HG03066 (cell line): Measurements from ENCODE around the gene CD248.
"Not testable (repeated sequence)": the region's sequence is repeated elsewhere in the genome, so short reads cannot be mapped to it uniquely, and the experiment has no call there.

ENCODE experiments used
- ATAC-seq: cut with Tn5 transposase; IDR thresholded peaks from one replicate; pipeline ENCODE4 v1.9.1; 2021; ENCODE audit warnings: low read depth; ENCODE audit not compliant: unreplicated experiment

CD248 gene

DNA sequence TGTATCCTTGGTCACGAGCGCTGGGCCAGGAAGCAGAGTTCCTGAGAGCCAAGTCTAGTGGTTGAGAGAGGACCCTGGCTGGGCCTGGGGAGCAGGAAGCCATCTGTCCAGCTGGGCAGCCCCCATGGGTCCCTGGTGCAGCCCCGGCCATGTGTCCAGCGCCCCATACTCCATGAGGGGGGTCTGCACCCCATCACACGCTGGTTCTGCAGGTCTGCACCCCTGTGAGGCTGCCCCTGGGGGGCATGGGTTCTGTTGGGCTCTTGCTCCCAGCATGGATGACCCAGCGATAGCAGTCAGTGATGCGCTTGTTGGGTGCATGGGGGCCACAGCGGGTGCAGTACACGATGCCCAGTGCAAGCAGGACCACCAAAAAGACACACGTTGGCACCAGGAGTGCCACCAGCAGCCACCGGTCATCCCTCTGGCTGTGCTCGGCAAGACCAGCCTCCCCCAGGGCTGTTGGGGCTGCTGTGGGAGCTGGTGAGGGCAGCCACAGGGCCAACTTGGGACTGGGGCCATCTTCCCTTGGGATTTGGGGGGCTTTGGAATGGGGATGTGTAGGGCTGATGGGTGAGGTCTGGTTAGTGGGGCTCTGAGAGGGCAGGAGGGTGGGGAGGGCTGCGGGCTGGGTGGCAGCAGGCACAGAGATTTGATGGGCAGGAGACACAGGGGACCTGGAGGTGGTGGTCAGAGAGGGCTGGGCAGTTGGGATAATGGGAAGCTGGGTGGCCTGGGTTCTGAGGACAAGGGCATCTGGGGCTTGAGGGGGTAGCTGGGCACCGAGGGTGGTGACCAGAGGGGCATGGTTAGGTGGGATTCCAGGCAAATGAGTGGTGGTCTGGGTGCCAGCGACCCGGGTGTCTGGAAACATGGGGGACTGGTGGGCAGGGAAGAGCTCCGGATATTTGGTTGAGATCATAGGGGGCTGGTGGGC lies 2.0 kb downstream of the CD248 start:
- ATAC-seq: no peak

DNA sequence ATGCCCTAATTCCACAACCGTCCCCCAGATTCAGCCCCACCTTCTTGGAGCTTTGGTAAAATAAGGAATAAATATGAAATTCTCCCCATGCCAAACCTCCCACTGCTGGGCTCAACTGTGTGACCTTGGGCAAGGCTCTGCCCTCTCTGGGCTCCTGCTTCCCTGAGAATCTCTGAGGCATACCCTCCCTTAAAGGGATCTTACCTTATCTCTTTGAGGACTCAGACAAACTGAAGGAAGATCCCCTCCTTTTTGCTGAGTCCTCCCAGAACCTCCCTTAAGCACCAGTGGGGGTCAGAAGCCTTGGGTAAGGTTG lies 2.7 kb downstream of the CD248 start:
- no peak for ATAC-seq

DNA sequence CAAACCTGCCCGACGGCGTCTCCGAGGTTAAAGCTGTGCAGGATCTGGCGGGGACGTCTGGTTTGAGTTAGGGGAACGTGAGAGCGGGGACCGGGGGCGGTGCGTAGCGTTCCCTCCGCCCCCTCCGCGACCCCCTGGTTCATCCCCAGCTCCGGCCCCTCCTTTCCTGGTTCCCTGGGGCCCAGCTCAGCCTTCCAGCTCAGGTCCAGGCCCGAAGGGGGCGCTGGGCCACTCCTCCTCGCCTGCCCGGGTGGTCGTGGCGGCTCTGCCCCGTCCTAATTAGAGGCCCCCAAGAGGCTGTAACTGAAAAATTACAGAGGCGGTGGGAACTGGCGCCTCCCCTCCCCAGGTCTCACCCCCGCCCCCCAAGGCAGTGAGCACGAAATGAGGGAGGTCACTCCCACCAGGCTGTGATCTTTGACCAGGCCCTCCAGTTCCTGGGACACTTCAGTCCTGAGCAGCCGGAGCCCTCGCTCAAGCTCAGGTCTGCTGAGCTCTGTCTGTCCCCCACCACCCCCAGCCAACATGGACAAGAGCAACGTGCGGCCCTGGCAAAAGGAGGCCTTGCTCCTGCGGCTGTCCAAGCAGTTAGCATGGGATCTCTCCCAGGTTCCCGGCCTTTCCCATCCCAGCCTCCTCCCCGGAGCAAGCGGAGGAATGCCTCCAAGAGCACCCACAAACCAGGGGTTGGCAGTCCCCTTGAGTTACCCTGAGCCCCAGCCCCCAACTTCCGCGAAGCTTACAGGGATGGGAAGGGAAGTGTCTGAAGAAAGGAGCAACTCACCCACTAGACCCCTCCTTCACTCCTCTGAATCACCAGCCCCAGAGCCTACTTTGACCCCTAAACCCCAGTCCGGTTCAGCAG lies 3.3 kb downstream of the CD248 start:
- ATAC-seq: no peak

DNA sequence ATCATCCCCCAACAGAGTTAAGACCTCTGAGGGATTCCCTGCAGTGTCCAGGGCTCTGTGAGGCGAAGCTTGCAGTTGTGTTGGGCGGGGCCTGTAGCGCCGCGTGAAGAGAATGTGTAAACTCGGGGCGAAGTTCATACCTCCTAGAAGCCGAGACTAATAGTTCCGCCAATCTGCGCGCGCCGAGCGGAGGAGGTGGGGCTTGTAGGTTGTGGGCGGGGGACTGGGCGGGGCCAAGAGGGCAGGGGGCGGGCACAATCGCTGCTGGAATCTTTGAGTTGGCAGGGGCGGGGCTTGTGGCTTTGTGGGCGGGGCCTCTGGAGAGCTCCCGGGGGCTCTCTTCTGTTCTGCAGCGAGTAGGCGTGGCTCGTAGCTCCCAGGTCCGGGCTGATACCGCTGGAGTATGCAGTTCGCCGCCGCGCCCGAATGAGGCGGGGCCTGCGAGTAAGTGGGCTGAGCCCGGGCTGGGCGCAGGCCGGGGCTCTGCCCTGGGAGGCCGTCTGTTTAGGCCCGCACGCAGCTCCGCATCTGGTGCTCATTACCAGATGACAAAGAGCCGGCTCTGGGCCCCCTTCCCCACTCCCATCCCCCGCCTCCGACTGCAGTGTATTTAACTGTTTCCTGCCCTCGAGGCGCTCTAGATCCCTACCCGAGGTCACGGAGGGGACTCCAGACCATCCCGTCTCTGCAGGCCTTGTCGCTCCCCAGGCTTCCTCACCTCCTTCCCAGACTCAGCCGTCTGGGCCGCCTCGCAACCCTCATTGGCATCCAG lies 4.1 kb downstream of the CD248 start:
- ATAC-seq: peak; percentile 60

DNA sequence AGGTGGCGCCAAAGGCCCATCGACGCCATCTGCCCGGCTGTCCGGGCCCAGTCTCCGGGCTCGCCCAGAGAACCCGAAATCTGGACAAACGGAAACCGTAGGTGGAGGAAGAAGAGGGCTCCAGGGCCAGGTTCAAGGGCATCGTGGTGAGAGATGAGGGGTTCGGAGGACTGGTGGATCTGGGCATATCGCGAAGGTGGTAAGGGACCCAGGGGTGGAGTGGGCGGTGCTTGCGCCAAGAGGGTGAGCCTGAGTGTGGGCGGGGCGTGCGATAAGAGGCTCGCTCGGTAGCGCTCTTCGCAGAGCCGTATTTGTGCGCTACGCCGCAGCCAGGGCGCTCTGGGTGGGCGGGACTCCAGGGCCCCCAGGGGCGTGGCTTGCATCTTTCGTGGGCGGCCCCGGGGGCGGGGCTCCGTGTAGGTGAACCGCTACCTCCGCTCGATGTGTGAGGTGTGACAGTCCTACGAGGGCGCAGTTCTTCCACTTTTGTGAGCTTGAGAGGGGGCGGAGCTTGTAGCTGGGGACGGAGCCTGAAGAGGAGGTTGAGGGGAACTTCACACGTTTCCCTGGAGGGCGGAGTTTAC lies 4.8 kb downstream of the CD248 start:
- ATAC-seq: peak; percentile 65

DNA sequence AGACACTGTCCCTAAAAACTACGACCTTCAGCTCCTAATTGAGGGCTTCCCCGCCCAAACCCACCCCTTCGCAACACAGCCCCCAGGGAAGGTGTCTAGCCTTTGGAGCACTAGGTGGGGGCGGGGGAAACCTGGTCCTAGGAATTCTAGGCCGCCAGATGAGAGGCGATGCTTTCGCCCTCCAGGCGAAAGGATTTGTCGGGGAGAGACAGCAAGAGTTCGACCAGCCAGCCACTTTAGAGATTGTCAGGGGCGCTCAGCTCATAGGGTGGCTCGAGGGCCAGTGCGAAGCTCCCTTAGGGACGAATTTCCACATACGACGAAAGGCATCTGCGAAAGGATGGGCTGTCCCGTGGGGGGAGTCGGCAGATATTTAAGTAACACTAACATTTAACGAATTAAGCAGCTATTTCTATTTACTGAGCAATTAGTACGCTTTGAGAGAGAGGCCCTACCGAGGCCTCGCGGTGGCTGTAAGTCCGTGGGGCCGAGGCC lies 5.3 kb downstream of the CD248 start:
- peak; percentile 44 for ATAC-seq

DNA sequence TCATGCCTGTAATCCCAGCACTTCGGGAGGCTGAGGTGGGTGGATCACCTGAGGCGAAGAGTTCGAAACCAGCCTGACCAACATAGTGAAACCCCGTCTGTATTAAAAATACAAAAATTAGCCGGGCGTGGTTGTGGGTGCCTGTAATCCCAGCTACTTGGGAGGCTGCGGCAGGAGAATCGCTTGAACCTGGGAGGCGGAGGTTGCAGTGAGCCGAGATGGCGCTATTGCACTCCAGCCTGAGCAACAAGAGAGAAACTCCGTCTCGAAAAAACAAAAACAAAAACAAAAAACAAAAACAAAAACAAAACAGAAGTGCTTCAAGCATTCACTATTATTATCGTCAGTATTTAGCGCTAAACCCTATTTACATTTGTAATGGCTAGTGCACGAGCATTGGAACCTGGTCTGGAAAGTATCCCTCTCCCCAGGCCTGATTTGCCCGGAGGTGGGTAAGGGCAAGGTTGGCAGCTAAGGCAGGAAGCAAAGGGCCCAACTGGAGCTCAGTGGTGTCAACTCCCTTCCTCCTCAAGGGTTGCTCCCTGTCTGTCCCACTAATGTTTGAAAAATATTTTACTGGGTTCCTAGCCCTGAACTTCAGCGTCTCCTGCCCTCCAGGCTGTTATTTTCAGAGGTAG lies 5.9 kb downstream of the CD248 start:
- not testable (repeated sequence) for ATAC-seq

DNA sequence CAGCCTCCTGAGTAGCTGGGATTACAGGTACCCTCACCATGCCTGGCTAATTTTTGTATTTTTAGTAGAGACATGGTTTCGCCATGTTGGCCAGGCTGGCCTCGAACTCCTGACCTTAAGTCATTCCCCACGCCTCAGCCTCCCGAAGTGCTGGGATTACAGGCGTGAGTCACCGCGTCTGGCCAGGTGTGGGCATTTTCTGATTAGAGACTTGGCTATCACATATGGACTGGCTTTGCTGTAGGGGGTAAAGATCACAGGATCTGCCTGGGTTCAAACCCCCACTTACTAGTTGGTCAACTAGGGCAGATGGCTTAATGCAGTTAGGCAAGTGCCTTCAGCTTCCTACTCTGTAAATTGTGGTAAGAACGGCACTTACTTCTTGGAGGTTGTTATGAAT lies 6.5 kb downstream of the CD248 start:
- ATAC-seq: no peak

DNA sequence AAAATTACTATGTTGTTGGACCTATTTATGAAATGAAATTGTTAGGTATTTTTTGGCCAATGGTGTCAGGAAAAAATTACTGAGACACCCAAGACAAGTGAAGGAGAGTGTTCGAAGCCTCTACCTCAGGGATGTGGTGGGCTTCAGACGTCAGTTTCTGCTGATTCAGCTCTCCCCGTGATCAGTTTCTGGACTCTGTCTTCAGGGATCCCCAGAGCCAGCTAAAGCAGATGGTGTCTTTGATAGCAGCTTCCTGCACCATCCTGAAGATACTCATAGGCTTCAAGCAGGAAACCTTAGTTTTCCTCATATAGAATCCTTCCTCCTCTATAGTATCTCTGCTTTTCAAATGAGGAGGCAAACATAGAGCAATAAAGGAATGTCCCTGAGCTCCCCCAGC lies 7.4 kb downstream of the CD248 start:
- ATAC-seq: no peak

DNA sequence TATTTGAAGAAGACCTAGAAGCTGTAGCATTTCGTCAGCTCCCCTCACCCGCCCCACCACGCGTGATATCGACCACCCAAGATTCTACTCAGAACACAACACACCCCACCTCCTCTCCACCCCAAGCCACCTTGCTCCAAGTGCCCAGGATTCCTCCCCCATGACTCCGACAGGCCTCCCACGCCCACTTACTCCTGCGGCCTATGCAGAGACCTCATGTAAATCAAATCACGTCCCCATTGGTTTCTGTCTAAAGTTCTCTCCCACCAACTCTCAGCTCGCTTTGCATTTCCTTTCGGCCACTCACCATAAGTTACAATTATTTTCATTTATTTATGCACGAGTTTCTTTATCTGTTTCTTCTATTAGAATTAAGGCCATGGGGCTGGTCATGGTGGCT lies 14.2 kb downstream of the CD248 start:
- no peak for ATAC-seq

DNA sequence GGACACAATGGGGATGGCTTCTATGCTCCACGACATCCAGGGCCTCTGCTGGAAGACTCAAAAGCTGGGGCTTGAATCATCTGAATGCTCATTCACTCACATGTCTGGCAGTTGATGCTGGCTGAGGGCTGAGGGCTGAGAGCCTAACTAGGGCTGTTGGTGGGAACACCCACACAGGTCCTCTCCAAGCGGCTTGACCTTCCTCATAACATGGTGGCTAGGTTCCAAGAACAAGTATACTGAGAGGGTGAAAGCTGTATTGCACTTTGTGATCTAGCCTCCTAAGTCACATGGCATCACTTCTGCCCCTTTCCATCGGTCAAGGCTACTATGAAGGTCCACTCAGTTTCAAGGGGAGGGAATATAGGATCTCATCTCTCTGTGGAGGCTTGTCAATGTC lies 17.7 kb downstream of the CD248 start:
- no peak for ATAC-seq

DNA sequence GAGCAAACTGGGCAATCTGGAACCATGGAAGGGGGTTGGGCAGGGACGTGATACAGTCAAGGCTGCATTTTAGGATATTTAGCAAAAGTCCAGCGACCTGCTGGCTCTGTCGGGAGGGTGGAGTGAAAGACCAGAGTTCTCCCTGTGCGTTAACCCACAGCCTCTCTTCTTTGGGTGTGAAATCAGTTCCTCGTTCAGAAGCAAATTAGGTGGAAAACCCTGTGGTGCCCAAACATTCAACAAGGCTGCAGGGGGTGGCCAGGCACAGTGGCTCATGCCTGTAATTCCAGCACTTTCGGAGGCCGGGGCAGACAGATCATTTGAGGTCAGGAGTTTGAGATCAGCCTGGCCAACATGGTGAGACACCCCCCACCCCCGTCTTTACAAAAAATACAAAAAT lies 19.2 kb downstream of the CD248 start:
- no peak for ATAC-seq

DNA sequence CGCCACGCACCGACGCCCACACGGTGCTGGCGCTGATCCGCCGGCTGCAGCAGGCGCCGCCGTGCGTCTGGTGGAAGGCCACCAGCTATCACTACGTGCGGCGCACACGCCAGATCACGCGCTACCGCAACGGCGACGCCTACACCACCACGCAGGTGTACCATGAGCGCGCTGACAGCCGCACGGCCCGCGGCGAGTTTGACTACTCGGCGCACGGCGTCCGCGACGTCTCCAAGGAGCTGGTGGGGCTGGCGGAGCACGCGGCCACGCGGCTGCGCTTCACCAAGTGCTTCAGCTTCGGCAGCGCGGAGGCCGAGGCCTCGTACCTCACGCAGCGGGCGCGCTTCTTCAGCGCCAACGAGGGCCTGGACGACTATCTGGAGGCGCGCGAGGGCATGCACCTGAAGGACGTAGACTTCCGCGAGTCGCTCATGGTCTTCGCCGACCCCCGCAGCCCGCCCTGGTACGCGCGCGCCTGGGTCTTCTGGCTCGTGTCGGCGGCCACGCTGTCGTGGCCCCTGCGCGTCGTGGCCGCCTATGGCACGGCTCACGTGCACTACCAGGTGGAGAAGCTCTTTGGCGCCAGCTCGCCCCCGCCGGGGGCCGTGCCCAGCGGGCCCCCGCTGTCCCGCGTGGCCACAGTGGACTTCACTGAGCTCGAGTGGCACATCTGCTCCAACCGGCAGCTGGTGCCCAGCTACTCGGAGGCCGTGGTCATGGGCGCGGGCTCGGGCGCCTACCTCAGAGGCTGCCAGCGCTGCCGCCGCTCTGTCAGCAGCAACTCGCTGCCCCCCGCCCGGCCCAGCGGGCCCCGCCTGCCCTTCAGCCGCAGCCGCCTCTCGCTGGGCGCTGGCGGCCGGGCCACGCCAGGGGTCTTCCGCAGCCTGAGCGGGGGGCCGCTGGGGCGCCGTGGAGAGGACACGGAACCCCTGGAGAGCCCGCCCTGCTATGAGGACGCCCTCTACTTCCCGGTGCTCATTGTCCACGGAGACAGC lies 21.9 kb downstream of the CD248 start:
- ATAC-seq: no peak

DNA sequence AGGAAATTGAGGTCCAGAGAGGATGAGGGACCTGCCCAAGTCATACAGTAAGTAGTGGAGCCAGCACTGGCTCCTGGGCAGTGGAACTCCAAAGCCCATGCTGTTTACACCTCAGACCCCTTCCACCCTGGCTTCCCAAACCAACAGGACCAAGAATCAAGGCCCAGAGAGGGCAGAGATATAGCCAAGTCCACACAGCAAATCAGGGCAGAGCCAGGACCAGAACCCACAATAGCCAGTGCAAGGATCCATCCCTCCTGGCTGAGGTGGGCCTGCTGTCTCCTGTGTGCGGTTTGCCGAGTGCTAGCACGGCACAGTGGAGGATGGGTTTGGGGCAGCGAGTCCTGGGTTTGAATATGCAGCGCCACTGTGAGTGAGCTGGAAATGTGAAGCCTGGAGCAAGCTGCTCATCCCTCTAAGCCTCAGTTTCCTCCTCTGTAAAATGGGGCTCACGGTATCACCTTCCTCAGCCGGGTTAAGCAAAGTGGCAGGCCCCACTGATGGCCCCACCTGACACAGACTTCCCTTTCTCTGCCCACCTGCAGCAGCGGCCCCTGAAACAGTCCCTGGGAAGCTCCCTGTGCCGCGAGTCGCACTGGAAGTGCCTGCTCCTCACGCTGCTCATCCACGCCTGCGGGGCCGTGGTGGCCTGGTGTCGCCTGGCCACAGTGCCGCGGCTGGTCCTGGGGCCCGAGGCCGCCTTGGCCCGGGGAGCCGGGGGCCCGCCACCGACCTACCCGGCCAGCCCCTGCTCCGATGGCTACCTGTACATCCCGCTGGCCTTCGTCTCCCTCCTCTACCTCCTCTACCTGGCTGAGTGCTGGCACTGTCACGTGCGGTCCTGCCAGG lies 22.8 kb downstream of the CD248 start:
- ATAC-seq: no peak

DNA sequence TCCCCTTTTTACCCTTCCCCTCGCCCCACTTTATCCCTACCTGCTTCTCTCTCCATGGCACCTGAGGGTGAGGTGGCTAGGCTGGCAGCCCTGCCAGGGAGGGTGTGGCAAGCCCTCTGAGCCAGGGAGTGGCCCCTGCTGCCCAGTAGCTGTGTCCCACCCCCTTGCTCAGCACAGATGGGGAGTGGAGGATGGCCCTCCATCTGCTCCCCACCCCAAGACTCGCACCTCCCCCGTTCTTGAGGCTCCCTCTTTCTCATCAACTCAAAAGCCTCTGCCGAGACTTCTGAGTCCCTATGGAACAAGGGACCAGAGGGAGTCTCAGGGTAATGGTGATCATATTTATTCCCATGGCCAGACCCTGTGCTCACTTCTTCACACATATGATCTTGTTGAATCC lies 23.5 kb downstream of the CD248 start:
- no peak for ATAC-seq

DNA sequence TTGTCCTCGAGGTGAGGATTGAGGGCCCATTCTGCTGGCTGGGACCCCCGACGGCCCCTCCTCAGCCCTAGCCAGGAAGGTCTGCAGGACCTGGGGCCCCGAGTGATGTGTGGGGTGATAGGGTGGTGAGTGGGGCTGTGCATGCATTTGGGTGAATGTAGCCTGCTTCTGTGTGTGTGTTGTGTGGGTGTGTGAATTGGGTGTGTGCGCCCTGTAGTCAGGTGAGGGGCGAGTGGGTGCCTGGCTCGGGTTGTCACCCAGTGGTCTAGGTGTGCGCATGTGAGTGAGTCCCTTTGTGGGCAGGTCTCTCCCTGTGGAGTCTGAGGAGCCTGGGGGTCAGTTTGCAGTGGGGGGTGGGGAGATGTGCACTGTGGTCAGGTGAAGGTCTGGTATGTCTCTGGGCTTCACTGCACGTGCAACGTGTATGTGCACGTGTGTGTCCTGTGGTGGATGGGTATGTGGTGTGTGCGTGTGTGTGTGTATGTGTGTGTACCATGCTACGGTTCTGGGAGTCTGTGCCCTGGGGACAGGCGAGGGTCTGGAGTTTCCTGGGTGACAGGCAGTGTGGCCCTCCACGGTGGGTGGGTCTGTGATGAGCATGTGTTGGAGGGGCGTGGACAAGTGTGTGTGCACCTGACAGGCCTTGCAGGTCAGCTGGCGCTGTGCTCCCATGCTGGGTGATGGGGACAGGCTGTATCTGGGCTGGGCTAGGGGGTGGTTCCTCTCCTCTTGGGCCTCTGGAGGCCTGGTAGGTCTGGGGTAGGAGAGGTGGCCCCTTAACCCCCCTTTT lies 24.1 kb downstream of the CD248 start:
- no peak for ATAC-seq
